Activated naive CD4-positive, alpha-beta T cell treated with anti-CD3 and anti-CD28 coated beads, Interleukin-2, amount 50 U/mL, for 24 hours (primary cell): ENCODE results near the gene HPS4.
A peak's percentile ranks its signal among the peaks of the same experiment; 100 is the strongest.
"Not testable (repeated sequence)": the region's sequence is repeated elsewhere in the genome, so short reads cannot be mapped to it uniquely, and the experiment has no call there.

ENCODE experiments used
- H3K27ac Mint-ChIP-seq: one replicate; pipeline ENCODE4 v1.8.0; 2021; ENCODE audit warnings: mild to moderate bottlenecking, mixed read lengths
- H3K27me3 Mint-ChIP-seq: one replicate; pipeline ENCODE4 v1.8.0; 2021; ENCODE audit warnings: mixed read lengths
- H3K36me3 Mint-ChIP-seq: one replicate; pipeline ENCODE4 v1.8.0; 2021; ENCODE audit warnings: mixed read lengths
- H3K4me1 Mint-ChIP-seq: one replicate; pipeline ENCODE4 v1.8.0; 2021; ENCODE audit warnings: mixed read lengths
- H3K4me3 Mint-ChIP-seq: one replicate; pipeline ENCODE4 v1.8.0; 2021; ENCODE audit warnings: mild to moderate bottlenecking, mixed read lengths
- H3K9me3 Mint-ChIP-seq: one replicate; pipeline ENCODE4 v1.8.0; 2021; ENCODE audit warnings: mixed read lengths

HPS4 gene

DNA sequence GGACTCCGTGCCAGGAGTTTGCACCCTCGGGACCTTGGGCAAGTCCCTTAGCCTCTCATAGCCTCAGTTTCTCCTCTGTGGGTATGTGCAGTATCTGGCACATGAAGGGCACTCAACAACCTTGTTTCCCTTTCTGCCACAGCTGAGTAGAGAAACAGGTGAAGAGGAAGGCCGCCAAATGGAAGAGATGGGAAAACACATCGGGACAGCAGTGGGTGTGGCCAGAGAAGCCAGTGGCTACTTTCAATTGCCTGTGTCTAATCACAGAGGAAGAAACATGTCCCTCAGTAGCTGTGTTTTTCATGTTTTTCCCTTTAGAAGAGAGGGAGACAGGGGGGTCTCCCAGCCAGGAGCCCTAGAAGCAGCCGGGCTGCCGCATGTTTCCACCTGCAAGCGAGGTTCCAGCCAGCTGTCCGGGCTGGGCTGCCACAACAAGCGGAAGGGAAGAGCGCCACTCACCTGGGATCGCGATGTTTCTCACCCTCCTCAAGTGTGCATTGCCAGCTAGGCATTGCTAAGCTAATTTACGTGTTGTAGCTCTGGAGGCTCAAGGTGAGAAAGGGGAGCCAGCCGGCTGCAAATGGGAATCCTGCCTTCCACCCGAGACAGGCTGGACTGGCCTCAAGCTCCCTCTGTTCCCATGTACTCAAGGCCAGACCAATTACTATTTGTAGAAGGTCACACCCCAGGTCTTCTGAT, 37.9 kb downstream of the HPS4 start:
- Mint-ChIP-seq H3K27ac (no peak overlapping the region), H3K36me3 (peaks cover 2% of the 10 kb centered on the region), H3K9me3 (no peaks in the 10 kb centered on the region), H3K27me3 (no peaks in the 10 kb centered on the region), H3K4me3 (no peak overlapping the region), H3K4me1 (no peaks in the 10 kb centered on the region)

DNA sequence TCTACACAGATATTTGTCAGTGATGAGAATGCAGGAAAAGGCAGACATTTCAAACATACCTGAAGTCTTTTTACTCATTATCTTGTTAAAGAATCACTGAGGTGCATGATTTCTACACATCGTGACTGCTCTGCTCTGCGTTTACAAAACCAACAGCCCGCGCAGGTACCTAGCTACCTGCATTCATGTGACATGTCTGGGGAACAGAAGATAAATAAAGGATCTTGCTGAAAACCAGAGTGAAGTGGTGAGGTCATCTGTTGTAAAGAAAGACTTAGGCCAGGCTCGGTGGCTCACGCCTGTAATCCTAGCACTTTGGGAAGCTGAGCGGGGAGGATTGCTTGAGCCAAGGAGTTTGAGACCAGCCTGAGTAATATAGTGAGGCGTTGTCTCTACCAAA, 38.8 kb downstream of the HPS4 start:
- no peaks in the 10 kb centered on the region for H3K4me1 Mint-ChIP-seq
- H3K36me3 Mint-ChIP-seq = peaks cover 2% of the 10 kb centered on the region
- H3K27ac Mint-ChIP-seq = peak overlapping the region; percentile 13
- no peaks in the 10 kb centered on the region for H3K27me3 Mint-ChIP-seq
- no peaks in the 10 kb centered on the region for H3K9me3 Mint-ChIP-seq
- H3K4me3 Mint-ChIP-seq = no peak overlapping the region

DNA sequence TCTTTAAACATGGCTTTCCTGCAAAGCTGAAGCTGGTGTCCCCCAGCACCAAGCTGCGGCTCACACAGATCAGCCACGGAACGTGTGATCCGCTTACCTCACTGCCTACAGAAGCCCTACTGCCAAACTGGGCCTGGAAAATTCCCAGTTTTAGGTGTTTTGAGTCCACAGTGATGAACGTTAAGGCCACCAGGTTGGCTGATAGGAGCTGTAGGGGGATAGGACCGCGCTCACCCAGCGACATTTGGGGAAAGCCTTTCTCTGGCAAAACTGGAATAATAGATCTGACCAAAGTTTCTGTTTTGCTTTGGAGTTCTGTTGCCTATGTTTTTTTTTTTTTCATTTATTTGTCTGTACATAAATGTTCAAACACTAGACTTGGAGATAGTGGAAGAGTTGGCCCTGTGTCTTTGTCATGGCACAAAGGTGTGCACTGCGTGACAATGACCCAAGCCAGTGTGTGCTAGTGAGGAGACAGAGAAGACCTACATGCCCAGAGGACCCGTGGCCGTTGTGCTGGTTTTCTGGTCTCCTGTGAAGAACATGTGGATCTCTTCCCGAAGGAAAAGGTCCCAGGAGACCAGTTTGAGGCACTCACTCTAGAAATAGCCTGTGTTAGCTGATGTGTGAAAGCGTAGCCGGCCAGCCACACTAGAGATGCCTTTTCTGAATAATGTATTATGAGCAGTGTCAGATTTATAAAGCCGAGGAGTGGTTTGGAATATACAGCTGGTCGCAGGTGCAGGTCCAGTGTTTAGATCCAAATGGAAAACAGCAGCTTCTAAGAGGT, 39.5 kb downstream of the HPS4 start:
- H3K9me3 Mint-ChIP-seq = no peaks in the 10 kb centered on the region
- no peak overlapping the region for H3K4me3 Mint-ChIP-seq
- no peaks in the 10 kb centered on the region for H3K27me3 Mint-ChIP-seq
- H3K4me1 Mint-ChIP-seq = no peaks in the 10 kb centered on the region
- peaks cover 2% of the 10 kb centered on the region for H3K36me3 Mint-ChIP-seq
- H3K27ac Mint-ChIP-seq = no peak overlapping the region

GRCh38 chr22:26442086-26442756, 41.4 kb downstream of the HPS4 start:
- H3K27ac Mint-ChIP-seq = no peak overlapping the region
- no peaks in the 10 kb centered on the region for H3K27me3 Mint-ChIP-seq
- no peaks in the 10 kb centered on the region for H3K4me1 Mint-ChIP-seq
- H3K9me3 Mint-ChIP-seq = no peaks in the 10 kb centered on the region
- no peak overlapping the region for H3K4me3 Mint-ChIP-seq
- H3K36me3 Mint-ChIP-seq = peaks cover 2% of the 10 kb centered on the region

GRCh38 chr22:26439559-26439958, 44.0 kb downstream of the HPS4 start:
- peaks cover 2% of the 10 kb centered on the region for H3K36me3 Mint-ChIP-seq
- H3K27me3 Mint-ChIP-seq = no peaks in the 10 kb centered on the region
- no peaks in the 10 kb centered on the region for H3K9me3 Mint-ChIP-seq
- no peak overlapping the region for H3K4me3 Mint-ChIP-seq
- peaks cover 22% of the 10 kb centered on the region for H3K4me1 Mint-ChIP-seq
- H3K27ac Mint-ChIP-seq = no peak overlapping the region

- peaks cover 22% of the 10 kb centered on the region for H3K4me1 Mint-ChIP-seq
- H3K27ac Mint-ChIP-seq, H3K36me3 Mint-ChIP-seq, H3K9me3 Mint-ChIP-seq, H3K27me3 Mint-ChIP-seq, H3K4me3 Mint-ChIP-seq: not testable (repeated sequence)
These were observed 44.8 kb downstream of the HPS4 start for GRCh38 chr22:26438776-26439175.

- Mint-ChIP-seq H3K4me1 (peaks cover 23% of the 10 kb centered on the region), H3K27ac (no peak overlapping the region), H3K27me3 (no peaks in the 10 kb centered on the region), H3K9me3 (no peaks in the 10 kb centered on the region), H3K4me3 (no peak overlapping the region), H3K36me3 (no peaks in the 10 kb centered on the region)
These were observed 45.7 kb downstream of the HPS4 start for GRCh38 chr22:26437694-26438392.

GRCh38 chr22:26436903-26437515, 46.6 kb downstream of the HPS4 start:
- no peaks in the 10 kb centered on the region for H3K36me3 Mint-ChIP-seq
- H3K27me3 Mint-ChIP-seq = no peaks in the 10 kb centered on the region
- peaks cover 31% of the 10 kb centered on the region for H3K4me1 Mint-ChIP-seq
- no peak overlapping the region for H3K4me3 Mint-ChIP-seq
- H3K9me3 Mint-ChIP-seq = no peaks in the 10 kb centered on the region
- no peak overlapping the region for H3K27ac Mint-ChIP-seq

- Mint-ChIP-seq H3K4me3 (no peak overlapping the region), H3K36me3 (no peaks in the 10 kb centered on the region), H3K27me3 (no peaks in the 10 kb centered on the region), H3K27ac (no peak overlapping the region), H3K4me1 (peaks cover 46% of the 10 kb centered on the region), H3K9me3 (no peaks in the 10 kb centered on the region)
These were observed 48.1 kb downstream of the HPS4 start for GRCh38 chr22:26435327-26436093.

- H3K36me3 Mint-ChIP-seq = no peaks in the 10 kb centered on the region
- no peaks in the 10 kb centered on the region for H3K27me3 Mint-ChIP-seq
- peaks cover 57% of the 10 kb centered on the region for H3K4me1 Mint-ChIP-seq
- H3K4me3 Mint-ChIP-seq = no peak overlapping the region
- H3K9me3 Mint-ChIP-seq = no peaks in the 10 kb centered on the region
- H3K27ac Mint-ChIP-seq = no peak overlapping the region
These were observed 49.8 kb downstream of the HPS4 start for GRCh38 chr22:26433805-26434204.

DNA sequence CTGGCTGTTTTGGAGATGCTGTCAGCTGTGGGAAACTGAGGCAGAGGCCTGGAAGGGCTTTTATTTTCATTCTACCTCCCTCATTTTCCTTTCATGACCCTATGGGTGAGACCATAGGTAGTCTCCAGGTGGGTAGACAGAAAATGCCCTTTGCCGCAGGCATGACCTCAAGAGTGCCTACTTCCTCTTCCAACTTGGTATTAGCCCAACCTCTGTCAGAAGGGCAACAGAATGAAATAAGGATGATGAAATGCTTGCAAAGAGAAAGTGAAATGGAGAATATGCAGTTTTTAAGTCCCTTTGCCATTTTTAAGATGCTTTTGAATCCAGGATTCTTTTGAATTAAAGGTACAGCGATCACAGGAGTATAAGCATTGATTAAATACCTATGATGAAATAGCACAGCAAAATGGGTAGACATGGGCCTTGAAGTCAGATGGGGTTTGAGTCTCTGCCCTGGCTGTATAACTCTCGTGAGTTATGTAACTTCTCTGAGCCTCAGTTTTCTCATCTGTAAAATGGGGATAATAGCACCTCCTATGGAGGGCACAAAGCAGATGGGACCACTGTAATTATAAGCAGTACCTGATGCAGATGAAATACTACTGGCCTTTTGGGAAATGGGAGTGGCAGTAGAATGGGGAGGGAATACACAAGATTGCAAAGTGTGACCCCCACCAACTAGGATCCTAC, 50.8 kb downstream of the HPS4 start:
- Mint-ChIP-seq H3K27ac (no peak overlapping the region), H3K9me3 (no peaks in the 10 kb centered on the region), H3K4me1 (peaks cover 68% of the 10 kb centered on the region), H3K36me3 (no peaks in the 10 kb centered on the region), H3K27me3 (no peaks in the 10 kb centered on the region), H3K4me3 (no peak overlapping the region)

DNA sequence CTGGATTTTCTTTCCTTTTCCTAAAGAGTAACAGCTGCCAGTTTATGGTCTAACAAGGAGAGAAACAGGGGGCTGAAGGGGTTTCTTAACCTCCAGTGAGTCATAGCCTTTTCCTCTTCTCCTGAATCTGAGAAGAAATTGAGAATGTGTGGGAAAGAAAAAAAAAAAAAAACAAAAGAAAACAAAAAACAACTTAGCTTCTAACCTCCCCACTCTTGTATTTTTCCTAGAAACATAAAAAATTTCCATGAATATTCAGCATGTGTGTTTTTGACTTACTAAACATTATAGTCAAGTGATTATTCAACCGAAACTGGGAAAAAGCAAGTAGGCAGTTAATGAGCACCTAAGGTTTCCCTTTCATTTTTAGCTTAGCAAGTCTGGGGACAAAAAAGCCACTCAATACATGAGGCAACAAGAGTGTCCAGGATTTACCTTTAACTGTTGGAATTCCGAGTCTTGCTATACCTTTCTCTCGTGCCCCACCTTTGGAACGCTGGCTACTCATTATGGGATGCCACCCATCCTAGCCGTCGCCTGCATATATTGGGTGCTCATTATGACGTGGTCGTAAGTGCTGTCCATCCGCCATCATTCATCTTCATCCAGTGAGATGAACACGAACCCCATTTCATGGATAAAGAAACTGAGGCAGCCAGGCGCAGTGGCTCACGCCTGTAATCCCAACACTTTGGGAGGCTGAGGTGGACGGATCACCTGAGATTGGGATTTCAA, 52.2 kb downstream of the HPS4 start:
- Mint-ChIP-seq H3K4me1 (peaks cover 67% of the 10 kb centered on the region), H3K36me3 (no peaks in the 10 kb centered on the region), H3K27ac (peak overlapping the region; percentile 85), H3K4me3 (peak overlapping the region; percentile 84), H3K27me3 (no peaks in the 10 kb centered on the region), H3K9me3 (no peaks in the 10 kb centered on the region)

- Mint-ChIP-seq H3K27ac (peak overlapping the region; percentile 85), H3K4me1 (peaks cover 59% of the 10 kb centered on the region), H3K9me3 (no peaks in the 10 kb centered on the region), H3K36me3 (no peaks in the 10 kb centered on the region), H3K4me3 (peak overlapping the region; percentile 84), H3K27me3 (no peaks in the 10 kb centered on the region)
These were observed 53.0 kb downstream of the HPS4 start for GRCh38 chr22:26430600-26430999.
